Stimulated activated CD8-positive, alpha-beta memory T cell treated with anti-CD3 and anti-CD28 coated beads, Interleukin-15, amount 100 ng/mL, for 1 hour (primary cell): Measurements from ENCODE around the gene PNMA6E.

Source experiments
- DNase-seq: peaks from one replicate; pipeline ENCODE4 v3.0.0-alpha.2; 2020; ENCODE audit warnings: low read depth

Gene PNMA6E

DNA sequence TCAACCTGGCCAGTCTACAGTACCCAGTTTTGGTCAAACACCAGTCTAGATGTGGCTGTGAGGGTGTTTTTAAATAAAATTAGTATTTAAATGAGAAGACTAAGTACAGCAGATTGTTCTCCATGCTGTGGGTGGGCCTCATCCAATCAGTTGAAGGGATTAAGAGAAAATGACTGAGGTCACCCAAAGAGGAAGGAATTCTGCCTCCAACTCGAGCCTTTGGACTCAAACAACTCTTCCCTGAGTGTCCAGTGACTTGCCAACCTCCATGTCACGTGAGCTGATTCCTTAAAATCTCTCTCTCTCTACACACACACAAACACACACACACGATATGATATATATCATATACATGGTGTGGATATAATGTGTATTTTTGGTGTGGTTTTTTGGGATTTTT is 34.7 kb upstream of the PNMA6E start:
- no peak for DNase-seq

DNA sequence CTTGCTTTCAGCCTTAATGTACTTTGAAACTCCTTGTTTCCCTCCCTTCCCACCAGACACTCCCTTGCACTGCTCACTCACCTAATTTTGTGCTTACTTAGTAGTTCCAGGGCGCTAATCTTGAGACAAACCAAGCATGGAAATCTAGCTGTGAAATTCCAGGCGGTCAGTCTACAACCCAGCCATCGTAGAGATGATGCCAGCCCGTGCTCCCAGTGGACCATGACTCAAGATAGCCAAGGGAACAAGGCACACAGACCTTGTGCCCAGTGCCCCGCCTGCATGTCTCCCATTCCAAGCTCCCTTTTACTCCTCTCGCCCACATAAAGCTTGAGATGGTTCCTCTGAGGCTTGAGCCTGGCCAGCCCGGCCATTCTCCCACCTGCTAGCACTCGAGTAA is 33.7 kb upstream of the PNMA6E start:
- no peak for DNase-seq

DNA sequence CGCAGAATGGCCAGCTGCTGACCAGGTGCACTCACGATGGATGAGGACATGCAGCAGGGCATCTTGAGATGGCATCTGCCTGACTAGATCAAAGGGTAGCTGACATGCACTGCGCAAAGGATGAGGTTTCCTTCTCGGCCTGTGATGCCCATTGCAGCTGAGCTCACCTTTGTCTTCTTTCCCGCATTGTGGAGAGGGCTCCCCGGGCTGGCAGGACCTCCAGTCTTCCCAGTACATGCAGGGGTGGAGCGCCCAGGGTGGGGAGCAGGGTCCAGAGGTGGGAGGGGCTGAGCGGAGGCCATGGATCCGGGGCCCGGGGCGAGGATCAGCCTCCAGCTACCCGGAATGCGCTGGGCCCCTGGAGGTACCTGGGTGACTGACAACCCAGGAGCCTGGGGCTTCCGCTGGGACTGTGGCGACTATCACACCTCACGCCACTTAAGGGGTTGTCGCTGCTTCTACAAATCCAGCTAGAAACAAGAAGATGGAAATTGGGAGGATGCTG is 32.7 kb upstream of the PNMA6E start:
- no peak for DNase-seq

DNA sequence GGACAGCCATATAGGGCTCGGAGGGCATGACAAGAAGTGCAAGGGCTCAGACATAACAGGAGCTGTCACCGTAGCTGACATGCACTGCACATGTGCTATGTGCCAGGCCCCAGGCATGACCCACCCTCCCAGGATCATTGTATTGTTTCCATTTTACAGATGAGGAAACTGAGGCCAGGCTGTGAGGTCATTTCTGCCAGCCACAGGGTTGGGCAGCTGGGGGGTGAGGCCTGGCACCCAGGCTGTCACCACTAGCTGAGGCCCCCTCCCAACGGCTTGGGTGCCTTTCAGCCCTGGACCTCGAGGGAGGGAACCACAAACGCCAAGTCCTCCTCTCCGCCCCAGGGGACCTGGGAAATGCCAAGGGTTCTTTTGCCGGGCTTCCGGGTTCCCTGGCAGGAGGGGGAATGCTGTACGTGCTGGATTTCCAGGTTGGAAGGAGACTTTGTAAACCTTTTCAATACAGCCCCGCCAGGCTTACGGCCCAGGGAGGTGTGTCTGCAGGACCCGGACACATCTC is 32.1 kb upstream of the PNMA6E start:
- DNase-seq, result no peak

DNA sequence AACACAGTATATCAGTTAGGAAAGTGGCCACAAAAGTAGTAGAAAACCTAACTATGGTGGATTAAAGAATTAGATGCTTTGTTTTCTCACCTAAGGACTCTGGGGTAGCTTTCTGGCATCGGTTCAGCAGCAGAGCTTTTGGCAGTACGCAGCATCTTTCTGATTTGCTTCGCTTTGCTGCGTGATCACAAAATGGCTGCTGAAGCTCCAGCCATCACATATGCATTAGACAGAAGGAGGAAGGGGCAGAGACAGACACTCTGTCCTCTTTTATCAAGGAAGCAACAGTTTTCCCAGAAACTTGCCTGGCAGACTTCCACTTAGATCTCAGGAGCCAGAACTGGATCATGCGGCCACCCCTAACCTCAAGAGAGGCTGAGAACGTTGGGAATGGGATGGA is 29.6 kb upstream of the PNMA6E start:
- DNase-seq, result no peak

DNA sequence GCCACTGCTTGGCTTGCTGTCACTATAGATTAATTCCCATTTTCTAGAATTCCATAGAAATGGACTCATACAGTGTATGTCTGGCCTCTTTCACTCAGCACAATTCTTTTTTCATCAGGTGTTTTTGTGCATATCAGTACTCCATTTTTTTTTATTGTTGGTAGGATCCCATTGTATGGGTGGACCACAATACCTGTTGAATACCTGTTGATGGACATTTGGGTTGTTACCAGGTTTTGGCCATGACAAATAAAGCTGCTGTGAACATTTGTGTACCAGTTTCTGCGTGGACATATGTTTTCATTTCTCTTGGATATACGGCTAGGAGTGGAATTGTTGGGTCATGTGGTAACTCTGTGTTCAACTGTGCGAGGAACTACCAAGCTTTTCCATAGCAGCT is 25.1 kb upstream of the PNMA6E start:
- DNase-seq, result no peak

DNA sequence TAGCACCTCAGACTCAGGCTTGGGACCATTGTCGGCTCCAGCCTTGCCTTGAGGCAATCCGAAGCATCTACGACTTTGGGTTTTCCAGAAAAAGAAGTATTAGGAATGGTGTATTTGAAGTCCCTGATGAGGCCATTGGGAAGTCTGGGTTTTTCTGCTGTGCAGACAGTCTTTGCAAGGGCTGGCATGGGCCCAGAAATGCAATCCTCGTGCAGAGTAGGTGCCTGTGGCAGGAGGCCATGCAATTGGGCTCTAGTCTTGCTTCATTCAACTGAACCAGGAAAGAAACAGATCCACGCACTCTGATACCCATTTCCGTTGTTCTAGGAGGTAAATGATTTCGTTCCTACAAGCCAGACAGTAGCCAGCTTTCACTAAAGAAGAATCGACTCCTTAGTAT is 22.5 kb upstream of the PNMA6E start:
- no peak for DNase-seq

DNA sequence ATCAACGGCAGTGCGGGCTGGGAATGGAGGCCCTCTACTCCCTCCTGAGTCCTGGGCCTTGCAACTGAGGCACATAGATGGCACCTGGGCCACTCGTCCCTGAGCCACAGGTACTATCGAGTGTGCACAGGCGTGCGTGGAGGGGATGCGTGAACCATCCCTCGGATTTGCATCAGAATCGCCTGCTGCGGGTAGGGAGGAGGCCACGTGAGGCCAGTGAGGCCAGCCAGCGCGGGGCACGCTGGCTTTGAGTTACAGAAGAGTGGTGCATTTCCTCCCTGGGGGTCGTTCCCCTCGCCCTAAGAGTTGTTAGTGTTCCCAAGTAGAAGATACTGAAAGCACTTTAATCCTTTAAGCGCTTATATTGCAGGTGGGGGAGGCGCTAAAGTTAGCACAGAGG is 20.7 kb upstream of the PNMA6E start:
- no peak for DNase-seq

DNA sequence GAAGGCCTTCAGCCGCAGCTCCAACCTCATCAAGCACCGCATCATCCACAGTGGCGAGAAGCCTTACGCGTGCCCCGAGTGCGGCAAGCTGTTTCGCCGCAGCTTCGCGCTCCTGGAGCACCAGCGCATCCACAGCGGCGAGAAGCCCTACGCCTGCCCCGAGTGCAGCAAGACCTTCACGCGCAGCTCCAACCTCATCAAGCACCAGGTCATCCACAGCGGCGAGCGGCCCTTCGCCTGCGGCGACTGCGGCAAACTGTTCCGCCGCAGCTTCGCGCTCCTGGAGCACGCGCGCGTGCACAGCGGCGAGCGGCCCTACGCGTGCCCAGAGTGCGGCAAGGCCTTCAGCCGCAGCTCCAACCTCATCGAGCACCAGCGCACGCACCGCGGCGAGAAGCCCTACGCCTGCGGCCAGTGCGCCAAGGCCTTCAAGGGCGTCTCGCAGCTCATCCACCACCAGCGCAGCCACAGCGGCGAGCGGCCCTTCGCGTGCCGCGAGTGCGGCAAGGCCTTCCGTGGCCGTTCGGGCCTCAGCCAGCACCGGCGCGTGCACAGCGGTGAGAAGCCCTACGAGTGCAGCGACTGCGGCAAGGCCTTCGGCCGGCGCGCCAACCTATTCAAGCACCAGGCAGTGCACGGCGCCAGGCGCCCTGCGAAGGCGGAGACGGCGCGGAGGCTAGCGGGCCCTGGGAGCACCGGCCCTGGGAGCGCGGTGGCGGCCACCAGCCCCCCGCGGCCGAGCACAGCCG is 19.9 kb upstream of the PNMA6E start:
- DNase-seq, result no peak

DNA sequence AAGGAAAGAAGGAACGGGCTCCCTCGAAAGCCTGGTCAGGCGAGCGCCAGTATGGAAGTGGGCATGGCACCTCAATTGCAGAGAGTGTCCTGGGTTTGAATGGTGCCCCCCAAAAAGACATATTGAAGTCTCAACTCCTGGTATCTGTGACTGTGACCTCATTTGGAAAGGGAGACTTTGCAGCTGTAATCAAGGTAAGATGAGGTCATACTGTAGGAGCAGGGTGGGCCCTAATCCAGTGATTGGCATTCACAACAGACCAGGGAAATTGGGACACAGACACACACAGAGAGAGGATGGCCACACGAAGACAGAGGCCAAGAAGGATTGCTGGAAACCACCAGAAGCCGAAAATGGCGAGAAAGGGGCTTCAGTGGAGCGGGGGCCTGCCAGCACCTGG is 16.5 kb upstream of the PNMA6E start:
- no peak for DNase-seq

DNA sequence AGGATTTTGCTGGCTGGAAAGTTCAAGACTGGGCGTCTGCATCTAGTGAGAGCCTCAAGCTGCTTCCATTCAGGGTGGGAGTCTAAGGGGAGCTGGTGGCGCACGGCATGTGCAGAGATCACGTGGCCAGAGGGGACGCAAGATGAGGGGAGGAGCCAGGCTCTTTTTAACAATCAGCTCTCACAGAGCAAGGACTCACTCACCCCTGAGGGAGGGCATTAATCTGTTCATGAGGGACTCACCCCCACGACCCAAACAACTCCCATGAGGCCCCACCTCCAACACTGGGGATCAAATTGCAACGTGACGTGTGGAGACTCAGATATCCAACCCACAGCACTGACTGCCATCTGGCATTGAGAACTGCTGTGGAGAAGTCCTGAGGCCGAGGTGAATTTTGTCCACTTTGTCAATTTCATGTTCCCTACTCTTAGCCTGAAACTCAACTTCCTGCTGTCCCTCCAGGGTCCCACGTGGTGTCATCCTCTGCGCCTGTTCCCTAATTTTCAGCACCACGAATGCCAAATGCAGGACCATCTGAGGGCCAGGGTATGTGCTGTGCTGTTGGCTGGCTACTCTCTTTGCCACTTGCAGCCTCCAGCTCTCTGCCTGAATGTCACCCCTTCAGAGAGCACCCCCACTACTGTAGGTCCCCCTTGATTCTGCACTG is 15.8 kb upstream of the PNMA6E start:
- no peak for DNase-seq

DNA sequence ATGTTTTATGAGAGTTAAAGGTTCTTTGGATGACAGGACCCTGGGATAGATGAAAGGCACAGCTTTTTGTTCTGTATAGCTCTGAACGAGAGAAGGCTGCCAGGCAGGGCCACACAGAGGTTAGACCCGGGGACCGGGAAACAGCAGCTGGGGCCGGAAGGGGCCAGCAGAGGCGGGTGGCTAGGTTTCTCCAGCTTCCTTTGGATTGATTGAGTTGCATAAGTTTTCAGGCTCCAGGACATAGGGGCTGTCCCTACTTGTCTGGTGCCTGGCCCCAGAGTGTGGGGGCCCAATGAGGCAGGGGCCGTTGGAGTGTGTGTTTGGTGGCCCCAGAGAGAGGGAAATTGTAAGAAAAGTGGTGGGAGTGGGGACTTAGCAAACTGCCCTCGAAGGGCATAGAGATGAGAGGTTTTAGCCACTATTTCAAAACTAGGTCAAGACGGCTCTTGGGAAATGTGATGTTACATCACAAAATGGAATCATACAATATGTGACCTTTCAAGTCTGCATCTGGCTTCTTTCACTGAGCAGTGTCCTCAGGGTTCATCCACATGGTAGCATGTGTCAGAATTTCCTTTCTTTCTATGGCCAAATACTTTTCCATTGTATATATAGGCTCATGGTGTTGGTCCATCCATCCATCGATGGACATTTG is 13.8 kb upstream of the PNMA6E start:
- DNase-seq, result no peak

DNA sequence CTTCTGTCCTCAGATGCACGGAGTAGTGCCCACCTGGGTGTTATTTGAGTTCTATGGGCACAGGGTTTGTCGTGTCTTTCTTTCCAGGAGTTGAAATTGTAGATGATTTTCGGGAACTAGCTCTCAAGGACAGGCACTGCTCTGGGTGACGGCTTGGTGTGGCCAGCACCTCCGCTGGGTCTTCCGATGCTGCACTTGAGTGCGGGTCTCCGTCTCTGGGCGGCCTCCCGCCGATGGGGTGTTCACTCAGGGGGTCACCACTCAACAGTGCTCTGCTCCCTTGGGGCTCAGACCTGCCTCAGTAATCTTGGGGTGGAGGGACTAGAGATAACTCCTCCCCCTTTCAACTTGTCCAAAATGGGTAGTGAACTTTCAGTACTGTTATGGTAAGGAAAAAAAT is 12.6 kb upstream of the PNMA6E start:
- DNase-seq, result no peak

DNA sequence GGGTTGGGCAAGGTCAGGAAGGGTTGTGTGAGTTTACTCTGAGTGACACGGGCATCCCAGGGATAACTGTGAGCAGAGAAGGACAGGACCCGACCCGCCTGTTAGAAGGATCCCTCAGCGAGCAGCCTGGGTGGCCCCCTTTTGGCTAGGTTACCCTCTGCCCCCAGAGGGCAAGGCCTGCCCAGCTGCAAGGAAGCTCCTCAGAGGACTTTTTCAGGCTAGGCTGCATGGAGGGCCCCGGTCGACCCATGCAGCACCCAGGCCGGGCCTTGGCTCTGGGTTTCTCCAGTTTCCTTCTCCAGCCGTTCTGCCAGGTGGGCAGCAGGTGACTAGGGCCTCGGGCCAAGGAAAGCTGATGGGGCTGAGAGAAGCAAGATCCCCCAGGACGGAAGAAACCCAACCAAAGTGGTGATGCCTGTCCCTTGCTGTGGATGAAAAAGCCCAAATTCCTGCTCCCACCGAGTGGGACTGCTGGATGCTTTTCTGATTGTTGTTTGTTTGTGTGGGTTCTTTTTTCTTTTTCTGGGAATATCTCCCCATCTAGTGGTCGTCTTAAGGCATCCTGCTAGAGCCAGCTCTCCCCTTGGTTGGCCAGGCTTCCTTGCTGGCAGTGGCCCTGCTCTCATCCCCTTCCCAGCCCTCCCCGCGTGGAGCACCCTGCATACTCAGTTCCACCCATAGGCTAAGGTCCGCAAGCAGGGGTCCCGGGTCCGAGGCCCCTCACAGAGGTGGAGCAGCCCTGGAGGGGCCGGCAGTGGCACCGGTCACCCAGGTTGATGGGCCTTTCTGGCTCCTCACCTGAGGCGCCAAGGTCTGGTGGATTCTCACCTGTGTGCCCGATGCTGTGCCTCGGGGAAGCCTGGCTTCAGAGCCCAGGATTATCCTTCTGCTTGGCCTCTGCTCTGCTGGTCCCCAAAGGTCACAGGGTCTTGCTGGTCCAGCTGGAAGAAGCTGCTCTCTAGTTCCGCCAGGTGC is 11.9 kb upstream of the PNMA6E start:
- no peak for DNase-seq

DNA sequence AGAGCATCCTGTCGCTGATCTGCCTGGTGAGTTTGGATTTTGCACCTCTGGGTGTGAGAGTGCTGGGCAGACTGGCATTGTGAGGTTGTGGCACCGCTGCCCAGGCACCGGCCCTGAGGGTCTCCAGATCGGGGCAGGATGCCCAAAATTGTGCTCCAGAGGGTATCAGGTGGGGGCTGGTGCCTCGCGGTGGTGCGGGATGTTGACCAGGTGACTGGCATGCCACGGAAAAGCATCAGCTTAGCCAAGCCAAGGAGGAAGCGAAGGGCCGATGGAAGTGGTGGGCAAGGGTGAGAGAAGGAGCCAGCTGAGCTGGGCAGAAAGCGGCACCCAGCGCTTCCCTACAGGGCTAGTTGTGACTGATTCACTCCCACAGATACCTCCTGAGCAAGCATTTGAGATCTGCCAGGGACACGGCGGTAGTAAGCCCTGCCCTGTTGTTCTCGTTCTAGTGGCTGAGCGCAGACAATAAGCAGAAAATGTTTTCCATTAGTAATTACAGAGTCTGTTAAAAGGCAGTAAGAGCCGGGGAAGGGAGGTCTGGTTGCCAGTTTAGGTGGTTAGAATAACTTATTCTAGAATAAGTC is 10.9 kb upstream of the PNMA6E start:
- DNase-seq, result no peak

DNA sequence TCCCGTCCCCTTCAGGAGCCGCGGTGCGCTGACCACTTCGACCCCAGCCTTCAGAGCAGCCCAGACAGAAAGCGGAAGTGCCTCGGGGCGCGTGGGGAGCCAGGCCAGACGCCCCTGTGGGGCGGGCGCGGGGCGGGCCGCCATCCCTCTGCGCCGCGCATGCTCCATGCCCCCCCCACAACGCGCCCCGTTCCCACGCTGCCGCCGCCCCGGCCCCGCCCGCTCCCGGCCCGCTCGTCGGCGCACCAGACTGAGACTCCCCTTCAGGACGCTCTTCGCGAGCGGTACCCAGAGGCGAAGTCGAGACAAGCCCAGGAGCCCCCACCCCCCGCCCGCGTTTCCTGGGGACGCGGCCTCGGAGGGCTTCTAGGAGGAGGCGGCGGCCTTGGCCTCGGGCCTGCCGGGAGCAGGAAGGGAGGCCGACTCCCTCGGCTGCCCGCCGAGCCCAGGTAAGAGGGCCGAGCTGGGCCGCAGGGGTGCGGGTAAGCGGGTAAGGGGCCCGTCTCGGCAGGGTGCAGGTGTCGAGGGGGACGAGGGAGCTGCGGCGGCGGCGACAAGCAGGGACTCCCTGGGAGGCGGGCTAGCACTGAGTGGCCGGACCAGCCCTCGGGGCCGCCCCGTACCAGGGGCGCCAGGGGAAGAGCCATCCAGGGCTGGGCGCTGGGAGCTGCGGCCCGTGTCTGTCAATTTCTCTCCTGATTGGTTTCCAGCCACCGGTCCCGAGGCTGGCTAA is 10.3 kb upstream of the PNMA6E start, which contains the start of gene ZFP92:
TSS of gene ZFP92 (plus strand) at position 218 of the 733 bp plus-strand sequence. CDS start 6,851 bp downstream, outside the sequence.
- DNase-seq, result no peak

DNA sequence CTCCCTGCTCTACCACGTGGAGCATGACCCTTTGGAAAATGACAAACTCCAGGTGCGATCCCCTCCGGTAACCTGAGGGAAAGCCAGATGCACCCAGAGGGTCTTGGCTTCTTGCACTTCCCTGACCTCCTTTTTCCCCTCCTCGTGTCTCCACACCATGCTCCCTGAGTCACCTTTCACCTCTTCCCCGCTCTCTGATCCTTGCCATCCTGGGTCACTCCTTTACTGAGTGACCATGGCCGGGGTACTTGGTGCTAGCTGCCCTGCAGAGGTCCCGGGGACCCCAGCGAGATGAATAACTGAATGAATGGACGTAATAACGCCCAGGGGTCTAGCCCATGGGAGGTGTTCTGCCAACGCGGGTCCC is 9.7 kb upstream of the PNMA6E start:
- no peak for DNase-seq

DNA sequence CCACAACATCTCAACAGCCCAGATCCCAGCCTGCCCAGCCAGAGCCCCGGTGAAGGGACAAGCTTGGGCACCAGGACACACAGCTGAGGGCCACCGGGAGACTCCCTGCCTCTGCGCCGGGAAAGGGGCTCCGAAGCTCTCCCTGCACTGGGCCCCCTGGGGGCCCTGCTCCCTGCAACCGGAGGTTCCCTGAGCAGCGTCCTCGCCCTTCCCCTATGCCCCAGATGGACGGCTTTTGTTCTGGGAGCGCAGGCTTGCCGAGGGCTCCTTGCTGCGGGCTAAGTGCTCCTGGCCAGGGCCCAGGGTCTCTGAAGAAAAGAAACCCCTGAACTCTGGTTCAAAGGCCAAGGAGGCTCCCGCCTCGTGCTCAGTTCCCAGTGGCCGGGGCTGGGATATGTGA is 9.2 kb upstream of the PNMA6E start:
- no peak for DNase-seq

DNA sequence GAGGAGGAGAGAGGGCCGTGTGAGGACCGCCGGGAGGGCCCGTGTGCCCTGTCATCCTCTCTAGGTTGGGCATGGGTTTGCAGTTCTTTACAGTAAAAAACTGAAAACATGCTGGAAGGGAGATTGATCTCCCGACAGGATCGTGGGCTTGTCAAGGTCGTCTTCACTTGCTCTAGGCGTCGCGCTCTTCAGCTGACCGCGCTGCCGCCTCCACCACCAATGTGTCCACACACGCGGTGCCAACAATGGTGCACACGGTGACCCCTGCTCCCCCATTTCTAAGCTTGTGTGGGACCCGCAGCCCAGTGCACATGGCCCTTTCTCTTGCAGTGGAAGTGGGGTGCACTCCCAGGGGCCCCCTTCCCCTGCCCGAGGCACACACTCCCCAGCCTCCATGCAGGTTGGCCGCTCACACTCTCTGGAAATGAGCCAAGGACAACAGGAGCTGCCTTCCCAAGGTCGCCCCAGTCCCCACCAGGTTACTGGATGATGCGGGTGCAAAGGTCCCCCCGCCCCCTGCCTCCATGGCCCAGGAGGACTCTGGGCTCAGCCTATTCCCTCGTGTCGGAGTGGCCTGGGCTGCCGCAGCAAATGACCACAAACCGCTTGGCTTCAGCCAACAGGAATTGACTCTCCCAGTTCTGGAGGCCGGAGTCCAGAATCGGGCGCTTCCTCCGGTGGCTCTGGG is 8.4 kb upstream of the PNMA6E start:
- no peak for DNase-seq

DNA sequence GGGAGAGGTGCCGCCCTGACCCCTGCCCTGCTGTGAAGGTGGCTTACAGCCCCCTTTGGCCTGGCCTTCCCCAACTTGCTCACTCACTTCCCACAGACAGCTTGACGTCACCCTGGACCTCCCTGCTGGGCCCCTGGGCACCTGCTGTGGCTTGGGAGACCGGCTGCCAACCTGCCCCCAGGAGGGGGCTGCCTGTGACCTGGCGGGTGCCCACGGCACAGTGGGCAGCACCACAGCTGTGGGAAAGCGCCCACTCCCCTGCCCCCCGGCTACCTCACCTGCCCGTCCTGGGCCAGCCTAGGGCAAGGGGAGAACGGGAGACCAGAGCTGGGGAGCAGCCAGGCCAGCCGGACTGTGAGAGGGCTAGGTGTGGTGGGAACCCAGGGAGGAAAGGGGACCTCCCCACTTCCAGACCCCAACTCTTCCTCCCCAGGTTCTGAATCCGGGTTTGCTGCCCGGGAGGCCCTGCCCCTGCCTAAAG is 7.8 kb upstream of the PNMA6E start:
- DNase-seq, result no peak
